Myocyte (in vitro differentiated cells): Measurements from ENCODE around the gene TTC17. TPM values are rescaled to one million over a fixed set of nuclear protein-coding genes. Genes with fewer than 3 reads are reported as not detected.
"Not testable (repeated sequence)": the region's sequence is repeated elsewhere in the genome, so short reads cannot be mapped to it uniquely, and the experiment has no call there.

Experiments used
- DNase-seq: peaks from one replicate; pipeline ENCODE4 v3.0.0-alpha.2; 2012; ENCODE audit warnings: low read depth
- total RNA-seq: library from RNA; depleted of rRNA; stranded (reverse); fragments of >200 nt; gene quantifications from 2 replicates; pipeline ENCODE4 v1.2.3, GENCODE V29; 2014

The TTC17 gene
- total RNA-seq, 1 donor from 2014 or later, result 56.1 TPM

GRCh38 chr11:43381802-43382201 is 23.1 kb downstream of the TTC17 start:
- no peak for DNase-seq

GRCh38 chr11:43382614-43383013 is 23.9 kb downstream of the TTC17 start:
- DNase-seq, result no peak

DNA sequence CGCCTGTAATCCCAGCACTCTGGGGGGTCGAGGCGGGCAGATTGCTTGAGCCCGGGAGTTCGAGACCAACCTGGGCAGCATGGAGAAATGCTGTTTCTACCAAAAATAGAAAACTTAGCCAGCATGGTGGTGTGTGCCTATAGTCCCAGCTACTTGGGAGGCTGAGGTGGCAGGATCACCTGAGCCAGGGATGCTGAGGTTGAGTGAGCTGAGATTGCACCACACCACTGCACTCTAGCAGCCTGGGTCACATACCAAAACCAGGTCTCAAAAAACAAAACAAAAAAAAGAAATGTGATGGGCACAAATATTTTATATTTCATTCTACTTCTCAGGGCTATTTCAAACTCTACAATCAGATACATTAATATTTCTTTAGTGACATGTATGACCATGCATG is 25.7 kb downstream of the TTC17 start:
- no peak for DNase-seq

DNA sequence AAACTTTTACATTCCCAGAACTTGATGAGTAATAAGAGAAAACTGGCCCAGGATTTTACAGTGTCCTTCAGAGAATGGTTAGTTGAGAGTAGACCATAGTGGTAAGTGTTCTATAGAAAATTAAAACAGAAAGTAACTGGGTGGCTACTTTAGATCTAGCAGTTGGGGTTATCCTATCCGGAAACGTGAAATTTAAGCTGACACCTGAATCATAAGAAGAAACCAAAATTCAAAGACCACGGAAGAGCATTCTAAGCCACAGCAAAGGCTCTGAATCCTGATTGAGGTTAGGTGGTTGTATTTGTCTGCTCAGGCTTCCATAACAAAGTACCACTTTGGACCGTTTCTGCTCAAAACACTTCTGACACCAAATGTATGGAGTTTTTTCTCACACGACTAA is 34.0 kb downstream of the TTC17 start:
- no peak for DNase-seq

- no peak for DNase-seq
Observed at GRCh38 chr11:43393765-43394355, 35.1 kb downstream of the TTC17 start.

DNA sequence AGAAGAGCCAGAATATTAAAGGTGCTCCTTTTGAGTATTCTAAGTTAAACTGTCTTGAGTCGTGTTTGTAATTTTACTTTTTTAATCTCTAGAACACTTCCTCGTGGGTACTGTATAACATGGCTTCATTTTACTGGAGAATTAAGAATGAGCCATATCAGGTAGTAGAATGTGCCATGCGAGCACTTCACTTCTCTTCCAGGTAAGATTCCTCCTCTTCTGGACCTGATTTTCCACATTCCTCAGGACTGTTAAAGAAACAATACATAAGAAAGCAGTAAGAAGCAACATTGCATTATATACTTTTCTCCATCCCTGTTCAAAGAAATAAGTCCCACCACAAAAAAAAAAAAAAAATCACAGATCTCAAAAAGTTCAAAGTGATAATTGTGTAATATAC is 37.9 kb downstream of the TTC17 start:
- no peak for DNase-seq

- DNase-seq, result no peak
Observed at GRCh38 chr11:43397251-43397650, 38.5 kb downstream of the TTC17 start.

DNA sequence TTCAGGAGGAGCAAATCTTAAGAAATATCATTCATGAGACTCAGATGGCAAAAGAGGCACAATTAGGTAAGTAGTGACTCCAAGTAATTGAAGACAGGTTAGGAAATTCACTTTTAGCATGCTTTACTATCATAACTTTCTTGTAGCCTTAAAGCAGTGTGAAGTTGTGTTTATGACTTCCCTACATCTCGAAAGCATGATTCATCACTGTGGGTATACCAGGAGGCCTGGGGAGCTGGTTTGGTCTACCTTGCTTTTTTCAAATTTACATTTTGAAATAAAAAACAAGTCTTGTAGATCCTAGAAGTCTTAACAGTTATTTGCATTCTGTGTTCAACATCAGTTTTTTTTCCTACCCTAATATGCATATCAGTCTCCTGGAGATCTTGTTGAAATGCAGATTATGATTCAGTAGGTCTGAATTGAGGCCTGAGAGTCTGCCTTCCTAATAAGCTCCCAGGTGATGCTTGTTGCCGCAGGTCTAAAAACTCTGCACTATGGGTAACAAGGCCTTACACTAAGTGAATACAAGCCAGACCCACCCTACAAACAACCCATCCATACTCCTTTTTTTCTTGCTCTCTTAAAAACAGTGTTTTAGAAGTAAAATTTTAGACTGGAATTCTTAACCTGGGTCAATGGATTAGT is 41.4 kb downstream of the TTC17 start:
- no peak for DNase-seq

DNA sequence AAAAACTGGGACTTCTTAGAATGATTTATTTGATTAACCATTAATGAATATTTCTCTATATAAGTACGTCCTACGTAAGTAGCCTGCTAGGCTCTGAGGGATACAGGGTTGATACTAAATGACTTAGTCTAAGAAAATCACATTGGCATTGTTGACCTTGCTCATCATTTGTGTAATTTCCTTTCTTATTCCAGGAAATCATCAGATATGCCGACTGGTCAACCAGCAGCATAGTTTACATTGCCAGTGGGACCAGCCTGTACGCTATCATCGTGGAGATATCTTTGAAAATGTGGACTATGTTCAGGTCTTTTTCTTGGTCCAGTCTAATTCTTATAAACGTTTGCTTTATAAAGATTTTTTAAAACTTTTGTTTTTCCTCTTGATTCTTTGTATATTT is 42.5 kb downstream of the TTC17 start:
- DNase-seq, result no peak

- not testable (repeated sequence) for DNase-seq
Observed at GRCh38 chr11:43401811-43402210, 43.1 kb downstream of the TTC17 start.

- no peak for DNase-seq
Observed at GRCh38 chr11:43403357-43404231, 44.9 kb downstream of the TTC17 start.

DNA sequence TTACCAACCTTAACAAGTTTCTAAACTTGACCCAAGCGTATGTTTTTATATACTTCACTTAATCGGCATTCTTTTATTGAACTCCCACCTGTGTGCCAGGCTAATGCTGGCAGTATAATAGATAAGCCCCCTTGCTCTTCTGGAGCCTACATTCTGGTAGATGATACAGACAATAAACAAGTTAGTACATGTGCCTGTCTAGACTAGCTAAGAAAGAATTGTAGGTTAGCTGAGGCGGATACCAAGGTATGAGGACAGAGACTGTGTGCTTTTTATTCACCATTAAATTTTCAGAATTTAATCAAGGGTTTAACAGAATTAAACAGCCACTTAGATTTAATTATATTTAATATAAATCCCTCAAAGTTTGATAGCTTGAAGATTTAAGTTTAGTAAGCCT is 45.7 kb downstream of the TTC17 start:
- no peak for DNase-seq

DNA sequence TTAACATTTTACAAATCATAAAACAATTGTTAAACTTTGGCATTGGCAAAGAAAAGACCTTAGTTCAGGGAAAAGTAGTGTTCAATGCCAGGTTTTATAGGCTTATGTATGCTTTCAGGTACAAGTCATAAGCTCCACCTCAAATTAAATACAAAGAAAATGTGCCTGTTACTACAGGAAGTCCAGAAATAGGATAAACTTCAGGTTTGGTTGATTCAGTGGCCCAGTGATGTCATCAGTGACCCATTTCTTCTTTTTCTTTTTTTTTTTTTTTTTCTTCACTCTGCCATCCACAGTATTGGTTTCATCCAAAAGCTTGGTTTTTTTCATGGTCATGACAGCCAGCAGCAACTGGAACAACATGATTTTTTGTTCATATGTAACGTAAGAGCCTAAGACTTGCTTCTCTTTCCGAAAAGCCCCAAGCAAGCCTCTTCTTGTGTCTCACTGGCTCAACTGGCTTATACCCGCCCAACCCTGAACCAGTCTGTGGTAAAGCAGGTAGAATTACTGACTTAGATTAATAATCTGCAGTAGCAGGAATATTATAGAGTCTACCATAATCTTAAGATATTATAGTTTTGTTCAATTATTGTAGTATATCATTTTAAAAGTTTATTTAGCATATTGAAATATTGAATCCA is 46.2 kb downstream of the TTC17 start:
- DNase-seq, result peak; percentile 1

DNA sequence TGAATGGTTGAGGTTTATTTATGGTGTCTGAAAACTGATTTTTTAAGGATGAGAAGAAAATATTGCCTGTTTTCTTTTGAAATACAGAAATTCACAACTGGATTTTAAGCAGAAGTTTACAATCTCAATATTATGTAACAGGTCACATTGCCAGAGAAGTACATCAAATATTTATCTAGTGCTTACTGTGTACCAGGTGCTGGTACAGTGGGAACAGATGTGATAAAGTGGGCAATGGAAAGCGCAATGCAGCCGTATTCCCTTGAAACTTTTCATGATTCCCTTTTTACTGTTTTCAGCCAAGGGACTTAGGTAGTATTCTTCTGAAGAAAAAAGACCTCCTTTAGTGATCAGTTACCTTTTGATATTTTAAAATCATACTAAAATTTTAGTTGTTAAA is 49.6 kb downstream of the TTC17 start:
- DNase-seq, result no peak

DNA sequence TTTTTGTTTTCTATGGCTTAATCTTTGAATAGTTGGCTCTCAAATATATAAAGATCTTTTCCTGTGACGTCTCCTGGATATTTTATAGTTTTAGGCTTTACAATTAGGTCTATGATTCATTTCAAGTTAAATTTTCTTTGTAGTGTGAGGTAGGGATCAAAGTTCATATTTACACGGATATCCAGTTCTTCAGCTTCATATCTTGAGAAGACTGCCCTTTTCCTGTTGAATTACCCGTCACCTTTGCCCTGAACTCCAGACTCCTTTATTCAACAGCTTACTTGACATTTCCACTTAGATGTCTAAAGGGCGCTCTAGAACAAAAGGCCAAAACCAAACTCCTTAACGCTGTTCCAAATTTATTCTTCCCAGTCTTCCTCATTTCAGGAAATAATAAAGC is 51.7 kb downstream of the TTC17 start:
- no peak for DNase-seq

GRCh38 chr11:43418197-43418596 is 59.5 kb downstream of the TTC17 start:
- no peak for DNase-seq

DNA sequence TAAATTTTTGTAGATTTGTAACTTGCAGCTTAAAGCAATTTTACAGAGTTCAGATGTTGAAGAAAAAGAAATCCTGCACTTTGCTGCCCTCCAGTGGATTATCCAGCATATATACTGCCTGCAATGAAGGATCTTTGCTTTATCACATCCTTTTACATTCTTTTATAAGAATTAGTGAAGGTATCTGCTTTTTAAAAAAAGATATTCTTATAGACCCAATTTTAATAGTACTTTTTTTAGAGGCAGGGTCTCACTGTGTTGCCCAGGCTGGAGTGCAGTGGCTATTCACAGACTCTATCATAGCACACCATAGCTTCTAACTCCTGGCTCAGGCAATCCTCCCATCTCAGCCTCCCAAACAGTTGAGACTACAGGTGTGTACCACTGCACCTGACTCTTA is 60.7 kb downstream of the TTC17 start:
- DNase-seq, result peak; percentile 45

GRCh38 chr11:43427971-43428370 is 69.3 kb downstream of the TTC17 start:
- DNase-seq, result no peak

GRCh38 chr11:43430916-43431315 is 72.2 kb downstream of the TTC17 start:
- DNase-seq, result not testable (repeated sequence)

DNA sequence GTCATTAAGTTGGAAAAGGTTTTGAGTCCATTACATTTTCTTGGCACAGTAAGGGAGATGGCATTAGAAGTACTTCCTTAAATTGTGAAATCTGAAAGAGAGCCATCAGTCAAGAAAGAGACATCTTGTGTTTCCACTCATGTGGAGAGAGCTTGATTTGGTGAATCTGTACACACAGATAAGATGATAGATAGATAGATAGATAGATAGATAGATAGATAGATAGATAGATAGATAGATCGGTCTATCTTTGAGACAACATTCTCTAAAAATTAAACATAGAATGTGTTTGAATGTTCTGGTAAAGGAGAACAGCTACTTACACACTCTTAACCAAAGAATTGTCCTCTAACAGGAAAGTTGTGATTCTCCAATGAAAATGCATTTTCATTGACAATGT is 76.2 kb downstream of the TTC17 start:
- DNase-seq, result no peak

GRCh38 chr11:43440486-43440885 is 81.8 kb downstream of the TTC17 start:
- no peak for DNase-seq

- DNase-seq, result no peak
Observed at GRCh38 chr11:43443811-43444210, 85.1 kb downstream of the TTC17 start.
